ENCODE measurements around the gene AK1.

The AK1 gene

GRCh38 chr9:127835991-127836516, 41.4 kb downstream of the AK1 start:
- peak overlapping the region; percentile 95 to 99 for H3K27ac ChIP-seq
- DNase-seq (ENCODE audit: low spot score) = peak; percentile 87
- H3K4me3 ChIP-seq = peak overlapping the region; percentile 61
- TF ChIP-seq, protein P1, sequence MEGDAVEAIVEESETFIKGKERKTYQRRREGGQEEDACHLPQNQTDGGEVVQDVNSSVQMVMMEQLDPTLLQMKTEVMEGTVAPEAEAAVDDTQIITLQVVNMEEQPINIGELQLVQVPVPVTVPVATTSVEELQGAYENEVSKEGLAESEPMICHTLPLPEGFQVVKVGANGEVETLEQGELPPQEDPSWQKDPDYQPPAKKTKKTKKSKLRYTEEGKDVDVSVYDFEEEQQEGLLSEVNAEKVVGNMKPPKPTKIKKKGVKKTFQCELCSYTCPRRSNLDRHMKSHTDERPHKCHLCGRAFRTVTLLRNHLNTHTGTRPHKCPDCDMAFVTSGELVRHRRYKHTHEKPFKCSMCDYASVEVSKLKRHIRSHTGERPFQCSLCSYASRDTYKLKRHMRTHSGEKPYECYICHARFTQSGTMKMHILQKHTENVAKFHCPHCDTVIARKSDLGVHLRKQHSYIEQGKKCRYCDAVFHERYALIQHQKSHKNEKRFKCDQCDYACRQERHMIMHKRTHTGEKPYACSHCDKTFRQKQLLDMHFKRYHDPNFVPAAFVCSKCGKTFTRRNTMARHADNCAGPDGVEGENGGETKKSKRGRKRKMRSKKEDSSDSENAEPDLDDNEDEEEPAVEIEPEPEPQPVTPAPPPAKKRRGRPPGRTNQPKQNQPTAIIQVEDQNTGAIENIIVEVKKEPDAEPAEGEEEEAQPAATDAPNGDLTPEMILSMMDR (IDR thresholded peaks at IDR 0.05) = no peak

GRCh38 chr9:127833555-127833954, 43.9 kb downstream of the AK1 start:
- H3K4me3 ChIP-seq = no peak overlapping the region
- TF ChIP-seq, protein P1 (IDR thresholded peaks at IDR 0.05) = no peak
- no peak for DNase-seq (ENCODE audit: low spot score)
- H3K27ac ChIP-seq = peak overlapping the region; percentile 49 to 93

GRCh38 chr9:127832248-127832647, 45.2 kb downstream of the AK1 start:
- DNase-seq (ENCODE audit: low spot score) = no peak
- Histone ChIP-seq H3K27ac (peak overlapping the region; percentile 49 to 84), H3K4me3 (no peak overlapping the region)
- TF ChIP-seq, protein P1 (IDR thresholded peaks at IDR 0.05) = no peak

DNA sequence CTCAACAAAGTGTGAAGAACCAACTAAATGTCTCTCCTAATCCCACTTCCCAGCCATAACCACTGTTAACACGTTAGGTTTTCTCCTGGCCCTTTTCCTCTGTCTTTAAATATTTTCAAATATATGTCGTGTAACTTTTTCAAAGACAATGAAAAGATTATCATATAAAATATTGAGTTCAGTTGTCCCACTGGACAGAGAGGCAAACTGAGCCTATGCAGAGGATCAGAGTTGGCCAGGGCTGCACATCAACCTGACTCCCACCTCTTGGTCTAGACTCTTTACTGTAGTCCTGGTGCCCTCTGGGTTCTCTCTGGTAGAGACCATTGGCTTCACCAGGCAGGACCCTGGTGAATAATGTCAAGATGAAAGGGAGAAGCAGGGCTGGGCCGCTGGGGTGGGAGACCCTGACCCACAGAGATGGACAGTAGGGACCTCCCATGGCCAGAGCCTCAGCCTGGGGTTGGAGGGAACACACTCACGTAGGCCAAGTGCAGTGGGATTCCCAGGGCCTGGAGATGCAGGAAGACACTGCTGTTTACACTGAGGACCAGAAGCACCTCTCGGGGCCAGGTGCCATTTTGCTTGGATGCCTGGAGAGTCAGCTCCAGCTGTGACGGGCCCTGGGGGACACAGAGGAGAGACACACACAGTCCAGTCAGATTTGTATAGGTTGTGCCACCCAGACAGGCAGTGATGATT, 48.1 kb downstream of the AK1 start:
- TF ChIP-seq, protein P1 (IDR thresholded peaks at IDR 0.05) = no peak
- Histone ChIP-seq H3K4me3 (no peak overlapping the region), H3K27ac (peak overlapping the region; percentile 88 to 91)
- DNase-seq (ENCODE audit: low spot score) = no peak

- peak overlapping the region; percentile 88 to 91 for H3K27ac ChIP-seq
- TF ChIP-seq, protein P1 (IDR thresholded peaks at IDR 0.05) = no peak
- H3K4me3 ChIP-seq = peak overlapping the region; percentile 62
- DNase-seq (ENCODE audit: low spot score) = peak; percentile 95
Observed at GRCh38 chr9:127828262-127829031, 49.0 kb downstream of the AK1 start.

DNA sequence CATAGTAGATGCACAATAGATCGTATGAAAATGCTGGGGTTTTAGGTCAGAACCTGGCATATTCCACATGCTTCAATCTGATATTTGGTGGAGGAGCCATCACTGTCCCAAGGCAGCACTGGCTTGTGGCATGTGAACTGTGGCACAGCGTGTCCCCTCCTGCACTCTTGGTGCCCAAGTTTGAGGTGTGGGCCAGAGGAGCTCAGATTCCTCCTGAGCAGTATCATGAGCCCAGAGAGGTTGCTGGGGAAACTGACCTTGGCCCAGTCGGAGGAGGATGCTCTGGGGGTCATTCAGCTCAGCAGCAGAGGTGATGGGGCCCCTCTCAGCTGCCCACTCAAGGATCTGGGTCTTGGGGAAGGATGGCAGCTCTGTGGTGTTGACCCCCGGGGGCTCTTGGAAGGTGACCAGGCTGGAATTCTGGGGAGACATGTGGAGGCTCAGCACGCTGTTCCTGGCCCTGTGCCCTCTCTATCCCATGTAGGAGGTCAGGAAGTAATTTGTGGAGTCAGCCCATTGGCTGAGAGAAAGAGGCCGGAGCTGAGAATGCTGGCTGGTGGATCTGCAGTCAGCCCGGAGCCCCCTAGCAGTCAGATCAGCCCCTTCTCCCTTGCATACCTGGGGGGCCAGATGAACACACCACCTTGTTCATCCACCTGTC, 51.1 kb downstream of the AK1 start:
- DNase-seq (ENCODE audit: low spot score) = no peak
- TF ChIP-seq, protein P1 (IDR thresholded peaks at IDR 0.05) = no peak
- Histone ChIP-seq H3K4me3 (no peak overlapping the region), H3K27ac (peak overlapping the region in 1 of 2 donors; percentile 88)

All from coronary artery (tissue), 2 donors.